ENCODE data around the gene ZNF497. TPM values are rescaled to one million over a fixed set of nuclear protein-coding genes. Genes with fewer than 3 reads are reported as not detected.

ZNF497 gene
- total and polyA plus RNA-seq, 2 experiments from 2014 or later, result 1.6 to 4.3 TPM

DNA sequence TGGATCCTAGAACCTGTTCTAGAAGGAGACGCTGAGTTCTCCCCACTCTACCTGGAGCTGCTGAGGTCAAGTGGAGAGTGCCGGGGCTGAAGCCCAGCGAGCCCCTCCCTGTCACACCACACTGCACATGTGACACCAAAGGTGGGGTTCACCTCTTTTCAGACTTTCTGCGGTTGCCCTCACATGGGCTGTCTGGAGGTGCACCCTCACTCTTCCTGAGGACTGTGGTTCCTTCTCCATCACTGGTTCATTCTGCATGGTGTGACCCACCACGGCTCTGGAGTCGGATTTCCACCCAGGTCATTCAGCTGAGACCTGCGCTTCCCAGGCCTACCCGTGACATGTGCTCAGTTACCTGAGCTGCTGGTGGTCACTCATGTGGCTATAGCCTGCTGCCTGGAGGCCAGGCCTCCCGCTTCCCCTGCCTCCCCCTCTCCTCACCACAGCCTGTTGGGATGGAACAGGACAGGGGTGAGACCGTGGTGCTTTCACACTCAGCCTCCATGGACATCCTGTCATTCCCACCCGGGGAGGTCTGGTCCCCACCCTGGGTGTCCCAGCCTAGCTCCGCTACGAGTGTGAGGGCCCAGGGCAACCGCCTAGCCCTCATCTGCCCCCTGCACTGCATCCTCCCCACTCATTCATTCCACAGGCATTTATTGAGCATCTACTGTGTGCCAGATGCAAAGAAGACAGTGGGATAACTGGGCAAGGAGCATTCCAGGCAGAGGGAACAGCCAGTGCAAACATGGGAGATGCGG is 8.7 kb downstream of the ZNF497 start:
- 96% methylated on average over 14 of the region's 15 CpGs for WGBS (ENCODE audit: low lambda C conversion rate, missing lambda C conversion rate)

DNA sequence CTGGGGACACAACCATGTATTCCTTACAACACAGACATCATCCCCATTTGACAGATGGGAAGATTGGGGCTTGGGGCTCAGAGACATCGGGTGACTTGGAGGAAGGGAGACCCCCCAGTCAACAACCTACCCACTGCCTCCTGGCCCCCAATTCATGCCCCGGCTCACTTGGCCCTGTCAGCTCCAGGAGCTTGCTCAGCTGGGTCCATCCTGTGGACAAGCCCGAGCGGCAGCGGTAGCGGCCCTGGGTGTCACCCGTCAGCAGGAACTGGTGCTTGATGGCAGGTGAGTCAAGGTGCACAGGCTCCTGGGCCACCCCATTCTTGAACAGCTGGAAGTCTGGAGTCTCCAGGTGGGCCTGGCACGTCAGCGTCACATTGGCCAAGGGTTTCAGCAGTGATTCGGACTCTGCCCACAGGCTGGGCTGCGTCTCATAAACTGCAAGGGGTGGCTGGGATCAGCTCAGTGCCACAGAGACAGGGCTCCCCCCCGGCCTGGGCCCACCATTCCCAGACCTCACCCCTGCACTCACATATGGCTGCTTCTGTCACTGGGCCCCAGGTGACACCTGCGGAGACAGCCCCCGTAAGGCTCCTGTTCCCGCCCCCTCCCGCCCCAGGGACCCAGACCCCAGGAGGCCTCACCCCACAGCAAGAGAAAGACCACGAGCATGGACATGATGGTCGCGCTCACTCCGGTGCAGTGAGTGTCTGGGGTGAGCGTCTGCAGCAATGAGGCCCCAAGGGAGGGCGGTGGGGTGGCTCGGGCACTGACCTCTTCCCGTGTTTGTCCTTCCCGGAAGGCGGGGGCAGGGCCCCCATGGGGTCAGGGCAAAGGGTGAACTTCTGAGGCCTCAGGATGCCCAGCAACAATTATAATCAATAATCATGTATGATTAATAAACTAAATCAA is 9.5 kb downstream of the ZNF497 start, which contains the start of gene A1BG:
Gene A1BG (minus strand): TSS at position 733 of the 912 bp plus-strand sequence. CDS start 55 bp downstream, at position 678.
- Histone ChIP-seq H3K9me2 (replicated peaks; ENCODE audit: insufficient read depth) (no peaks in the 10 kb centered on the region), H3K4me1 (ENCODE audit: insufficient read depth) (no peaks in the 10 kb centered on the region), H3K27ac (no peak within 1 kb of the TSS), H3K4me3 (no peak within 1 kb of the TSS), H4K20me1 (ENCODE audit: insufficient read depth, poor library complexity, severe bottlenecking) (no peaks in the 10 kb centered on the region), H3K4me2 (no peak within 1 kb of the TSS), H3K9me3 (ENCODE audit: low read depth) (no peaks in the 10 kb centered on the region), H3K79me2 (peaks cover 6% of the 10 kb centered on the region), H2AFZ (no peak within 1 kb of the TSS), H3K36me3 (replicated peaks; ENCODE audit: insufficient read depth, low read depth) (no peaks in the 10 kb centered on the region), H3K27me3 (no peaks in the 10 kb centered on the region)
- no peak for DNase-seq (ENCODE audit: low spot score)
- 85% methylated on average over 24 of the region's 26 CpGs for WGBS (ENCODE audit: low lambda C conversion rate, missing lambda C conversion rate)
- TF ChIP-seq EZH2 (IDR thresholded peaks at IDR 0.05; ENCODE audit: borderline replicate concordance), result no peak
- TF ChIP-seq EZH2phosphoT487 (IDR thresholded peaks at IDR 0.05; ENCODE audit: low read depth, severe bottlenecking, unreplicated experiment), result no peak
- TF ChIP-seq, protein P1, sequence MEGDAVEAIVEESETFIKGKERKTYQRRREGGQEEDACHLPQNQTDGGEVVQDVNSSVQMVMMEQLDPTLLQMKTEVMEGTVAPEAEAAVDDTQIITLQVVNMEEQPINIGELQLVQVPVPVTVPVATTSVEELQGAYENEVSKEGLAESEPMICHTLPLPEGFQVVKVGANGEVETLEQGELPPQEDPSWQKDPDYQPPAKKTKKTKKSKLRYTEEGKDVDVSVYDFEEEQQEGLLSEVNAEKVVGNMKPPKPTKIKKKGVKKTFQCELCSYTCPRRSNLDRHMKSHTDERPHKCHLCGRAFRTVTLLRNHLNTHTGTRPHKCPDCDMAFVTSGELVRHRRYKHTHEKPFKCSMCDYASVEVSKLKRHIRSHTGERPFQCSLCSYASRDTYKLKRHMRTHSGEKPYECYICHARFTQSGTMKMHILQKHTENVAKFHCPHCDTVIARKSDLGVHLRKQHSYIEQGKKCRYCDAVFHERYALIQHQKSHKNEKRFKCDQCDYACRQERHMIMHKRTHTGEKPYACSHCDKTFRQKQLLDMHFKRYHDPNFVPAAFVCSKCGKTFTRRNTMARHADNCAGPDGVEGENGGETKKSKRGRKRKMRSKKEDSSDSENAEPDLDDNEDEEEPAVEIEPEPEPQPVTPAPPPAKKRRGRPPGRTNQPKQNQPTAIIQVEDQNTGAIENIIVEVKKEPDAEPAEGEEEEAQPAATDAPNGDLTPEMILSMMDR (IDR thresholded peaks at IDR 0.05; ENCODE audit: poor library complexity), result no peak

More for the DNA sequence above, 8.7 kb downstream of the ZNF497 start:
- Histone ChIP-seq H3K79me2 (peaks cover 2% of the 10 kb centered on the region), H3K9me3 (ENCODE audit: low read depth) (no peaks in the 10 kb centered on the region), H3K27ac (no peak overlapping the region), H4K20me1 (ENCODE audit: insufficient read depth, poor library complexity, severe bottlenecking) (no peaks in the 10 kb centered on the region), H3K36me3 (replicated peaks; ENCODE audit: insufficient read depth, low read depth) (no peaks in the 10 kb centered on the region), H3K4me3 (no peak overlapping the region), H3K4me1 (ENCODE audit: insufficient read depth) (no peaks in the 10 kb centered on the region), H3K9me2 (replicated peaks; ENCODE audit: insufficient read depth) (no peaks in the 10 kb centered on the region), H2AFZ (no peak overlapping the region), H3K4me2 (no peak overlapping the region), H3K27me3 (no peaks in the 10 kb centered on the region)
- no peak for TF ChIP-seq EZH2 (IDR thresholded peaks at IDR 0.05; ENCODE audit: borderline replicate concordance)
- TF ChIP-seq, protein P1 (IDR thresholded peaks at IDR 0.05; ENCODE audit: poor library complexity), result no peak
- no peak for TF ChIP-seq EZH2phosphoT487 (IDR thresholded peaks at IDR 0.05; ENCODE audit: low read depth, severe bottlenecking, unreplicated experiment)
- DNase-seq (ENCODE audit: low spot score), result no peak

DNA sequence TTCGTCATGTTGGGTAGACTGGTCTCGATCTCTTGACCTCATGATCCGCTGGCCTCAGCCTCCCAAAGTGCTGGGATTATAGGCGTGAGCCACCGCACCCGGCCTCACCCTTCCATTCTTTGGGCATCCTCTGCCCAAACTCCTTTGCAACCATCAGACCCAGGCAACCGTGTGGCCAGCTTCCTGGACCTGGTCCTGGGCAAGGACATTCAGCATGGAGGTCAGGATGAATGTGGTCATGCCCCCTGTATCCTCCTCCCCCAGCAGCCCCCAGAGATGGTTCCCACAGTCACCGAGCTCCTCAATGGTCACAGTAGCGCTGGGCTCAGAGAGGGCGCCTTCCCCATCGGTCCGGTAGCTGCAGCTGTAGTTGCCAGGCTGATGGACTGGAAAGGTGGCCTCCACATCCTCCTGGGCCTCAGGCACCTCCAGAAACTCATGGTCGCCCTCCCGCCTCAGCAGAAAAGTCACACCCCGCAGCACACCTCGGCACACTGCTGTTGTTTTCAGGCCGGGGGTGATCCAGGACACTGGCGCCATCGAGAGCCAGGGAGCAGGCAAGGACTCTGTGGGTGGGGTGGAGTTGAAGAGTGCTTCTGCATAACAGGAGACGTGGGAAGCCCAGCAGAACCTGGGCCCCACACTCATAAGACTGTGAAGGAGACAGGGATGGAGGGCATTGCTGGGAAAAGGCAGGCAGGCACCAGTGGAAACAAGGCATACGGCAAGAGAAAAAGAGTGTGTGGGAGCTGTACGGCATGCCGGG is 10.4 kb downstream of the ZNF497 start:
- H3K4me3 ChIP-seq, result no peak overlapping the region
- no peaks in the 10 kb centered on the region for H3K9me3 ChIP-seq (ENCODE audit: low read depth)
- no peak overlapping the region for H3K4me2 ChIP-seq
- H3K36me3 ChIP-seq (replicated peaks; ENCODE audit: insufficient read depth, low read depth), result no peaks in the 10 kb centered on the region
- H3K9me2 ChIP-seq (replicated peaks; ENCODE audit: insufficient read depth), result no peaks in the 10 kb centered on the region
- WGBS (ENCODE audit: low lambda C conversion rate, missing lambda C conversion rate), result 92% methylated on average over 23 of the region's 23 CpGs
- H2AFZ ChIP-seq, result no peak overlapping the region
- TF ChIP-seq, protein P1 (IDR thresholded peaks at IDR 0.05; ENCODE audit: poor library complexity), result no peak
- TF ChIP-seq EZH2 (IDR thresholded peaks at IDR 0.05; ENCODE audit: borderline replicate concordance) (no peak), EZH2phosphoT487 (IDR thresholded peaks at IDR 0.05; ENCODE audit: low read depth, severe bottlenecking, unreplicated experiment) (no peak)
- no peak for DNase-seq (ENCODE audit: low spot score)
- peaks cover 6% of the 10 kb centered on the region for H3K79me2 ChIP-seq
- no peaks in the 10 kb centered on the region for H3K27me3 ChIP-seq
- H3K4me1 ChIP-seq (ENCODE audit: insufficient read depth), result no peaks in the 10 kb centered on the region
- no peak overlapping the region for H3K27ac ChIP-seq
- H4K20me1 ChIP-seq (ENCODE audit: insufficient read depth, poor library complexity, severe bottlenecking), result no peaks in the 10 kb centered on the region

Data from hepatocyte (in vitro differentiated cells).